NCI-H1930 (cell line): Measurements from ENCODE around the gene DYSF.

ENCODE experiments used
- DNase-seq, 2 experiments: peaks; one replicate each; lab custom pipeline; 2025; lab: John Stamatoyannopoulos, UW

The DYSF gene

GRCh38 chr2:71734620-71735019 is 281.3 kb downstream of the DYSF start:
- DNase-seq = no peak

DNA sequence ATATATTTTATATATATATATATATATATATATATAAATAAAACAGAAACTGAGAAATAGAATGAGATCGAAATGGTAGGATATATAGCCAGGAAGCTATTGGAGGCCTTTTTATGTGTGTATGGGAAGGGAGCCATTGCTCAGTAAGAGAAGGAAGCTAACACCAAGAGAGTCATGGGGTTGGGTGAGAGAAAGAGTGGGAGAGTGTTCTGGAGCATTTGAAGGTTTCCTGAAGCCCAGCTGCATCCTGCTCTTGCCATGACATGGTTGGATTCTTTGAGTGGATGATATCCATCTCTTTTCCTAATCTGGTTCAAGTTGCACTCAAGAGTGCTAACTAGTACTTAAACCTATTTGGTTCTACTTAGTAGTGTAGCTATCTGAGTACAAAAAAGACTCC is 282.3 kb downstream of the DYSF start:
- DNase-seq = no peak
